K562 (cell line): ENCODE results near the gene EML6.

Experiments
- CBX5 ChIP-seq: IDR thresholded peaks from 2 replicates; pipeline ENCODE4 v1.6.1; 2014; ENCODE audit warnings: low read depth, borderline replicate concordance
- EP300 ChIP-seq: IDR thresholded peaks from 2 replicates; pipeline ENCODE4 v1.6.1; 2012; ENCODE audit warnings: low read length, improper control_type of control experiment
- HCFC1 ChIP-seq: IDR thresholded peaks from 2 replicates; pipeline ENCODE4 v1.6.1; 2012; ENCODE audit warnings: low read depth, low read length, improper control_type of control experiment
- HDAC1 ChIP-seq, 2 experiments: fragments of 450-650 bp; IDR thresholded peaks; 2 replicates each; pipeline ENCODE4 v1.6.1; 2016 to 2017; ENCODE audit warnings: inconsistent platforms in 1 of 2, mild to moderate bottlenecking in 1 of 2, moderate library complexity in 1 of 2
- KHSRP ChIP-seq: fragments of 450-650 bp; IDR thresholded peaks from 2 replicates; pipeline ENCODE4 v1.6.1; 2017
- MTF1 ChIP-seq: fragments of 250-450 bp; sonication (Bioruptor Pico); IDR thresholded peaks from 2 replicates; pipeline ENCODE4 v1.9.0; 2021; ENCODE audit warnings: moderate library complexity, mild to moderate bottlenecking, inconsistent platforms, borderline replicate concordance
- POLR2A ChIP-seq: fragments of 450-650 bp; conservative IDR thresholded peaks from 2 replicates; pipeline ENCODE4 v1.6.1; 2016
- TF ChIP-seq, protein P1 (sequence below): IDR thresholded peaks from 2 replicates; pipeline ENCODE4 v1.6.1; 2016; ENCODE audit warnings: missing genetic modification characterization, missing compliant biosample characterization
- TF ChIP-seq, protein P2 (sequence below): sonication (generic); formaldehyde crosslinking; IDR thresholded peaks from 2 replicates; pipeline ENCODE4 v1.8.0; 2022; ENCODE audit warnings: missing genetic modification reagents, mild to moderate bottlenecking, borderline replicate concordance
- TF ChIP-seq, protein P3 (sequence below): fragments of 250-450 bp; sonication (Bioruptor Pico); IDR thresholded peaks from 2 replicates; pipeline ENCODE4 v1.8.0; 2021; ENCODE audit warnings: borderline replicate concordance, mild to moderate bottlenecking, moderate library complexity; ENCODE audit not compliant: poor library complexity, severe bottlenecking
- TF ChIP-seq, protein P4 (sequence below): fragments of 450-650 bp; conservative IDR thresholded peaks from 2 replicates; pipeline ENCODE4 v1.6.1; 2016; ENCODE audit warnings: missing genetic modification characterization, low read depth, mild to moderate bottlenecking, missing compliant biosample characterization, moderate library complexity
- TF ChIP-seq, protein P5 (sequence below): sonication (generic); formaldehyde crosslinking; IDR thresholded peaks from 2 replicates; pipeline ENCODE4 v1.8.1; 2023; ENCODE audit warnings: mild to moderate bottlenecking, missing genetic modification reagents

DNA sequence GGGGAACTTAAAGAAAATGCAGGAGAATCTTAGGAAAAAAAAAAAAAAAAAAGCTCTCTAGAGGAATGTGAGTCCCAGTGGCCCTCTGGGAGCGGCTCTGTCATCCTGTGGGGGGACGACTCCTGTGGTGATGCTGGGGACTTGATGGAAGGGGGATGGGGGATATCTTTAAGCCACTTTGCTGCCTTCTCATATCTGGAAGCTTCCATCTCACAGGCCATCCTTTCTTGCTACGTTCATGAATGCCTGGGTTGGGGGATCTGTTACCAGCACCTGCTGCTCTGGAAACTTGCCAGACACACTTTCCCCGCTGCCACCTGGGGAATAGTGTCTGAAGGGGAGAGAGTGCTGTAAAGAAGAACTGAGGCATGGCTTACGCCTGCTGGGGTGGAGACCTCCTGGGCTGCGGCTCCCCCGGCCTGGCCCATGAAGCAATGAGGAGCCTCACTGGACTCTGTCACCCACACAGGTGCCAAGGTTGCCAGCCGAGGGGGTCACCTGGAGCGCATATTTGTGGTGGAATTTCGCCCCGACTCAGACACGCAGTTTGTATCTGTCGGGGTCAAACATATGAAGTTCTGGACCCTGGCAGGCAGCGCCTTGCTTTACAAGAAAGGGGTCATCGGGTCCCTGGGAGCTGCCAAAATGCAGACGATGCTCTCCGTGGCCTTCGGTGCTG is 234.0 kb downstream of the EML6 start:
- TF ChIP-seq, protein P1, sequence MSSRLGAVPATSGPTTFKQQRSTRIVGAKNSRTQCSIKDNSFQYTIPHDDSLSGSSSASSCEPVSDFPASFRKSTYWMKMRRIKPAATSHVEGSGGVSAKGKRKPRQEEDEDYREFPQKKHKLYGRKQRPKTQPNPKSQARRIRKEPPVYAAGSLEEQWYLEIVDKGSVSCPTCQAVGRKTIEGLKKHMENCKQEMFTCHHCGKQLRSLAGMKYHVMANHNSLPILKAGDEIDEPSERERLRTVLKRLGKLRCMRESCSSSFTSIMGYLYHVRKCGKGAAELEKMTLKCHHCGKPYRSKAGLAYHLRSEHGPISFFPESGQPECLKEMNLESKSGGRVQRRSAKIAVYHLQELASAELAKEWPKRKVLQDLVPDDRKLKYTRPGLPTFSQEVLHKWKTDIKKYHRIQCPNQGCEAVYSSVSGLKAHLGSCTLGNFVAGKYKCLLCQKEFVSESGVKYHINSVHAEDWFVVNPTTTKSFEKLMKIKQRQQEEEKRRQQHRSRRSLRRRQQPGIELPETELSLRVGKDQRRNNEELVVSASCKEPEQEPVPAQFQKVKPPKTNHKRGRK, result no peak
- no peak for TF ChIP-seq EP300
- TF ChIP-seq, protein P2, sequence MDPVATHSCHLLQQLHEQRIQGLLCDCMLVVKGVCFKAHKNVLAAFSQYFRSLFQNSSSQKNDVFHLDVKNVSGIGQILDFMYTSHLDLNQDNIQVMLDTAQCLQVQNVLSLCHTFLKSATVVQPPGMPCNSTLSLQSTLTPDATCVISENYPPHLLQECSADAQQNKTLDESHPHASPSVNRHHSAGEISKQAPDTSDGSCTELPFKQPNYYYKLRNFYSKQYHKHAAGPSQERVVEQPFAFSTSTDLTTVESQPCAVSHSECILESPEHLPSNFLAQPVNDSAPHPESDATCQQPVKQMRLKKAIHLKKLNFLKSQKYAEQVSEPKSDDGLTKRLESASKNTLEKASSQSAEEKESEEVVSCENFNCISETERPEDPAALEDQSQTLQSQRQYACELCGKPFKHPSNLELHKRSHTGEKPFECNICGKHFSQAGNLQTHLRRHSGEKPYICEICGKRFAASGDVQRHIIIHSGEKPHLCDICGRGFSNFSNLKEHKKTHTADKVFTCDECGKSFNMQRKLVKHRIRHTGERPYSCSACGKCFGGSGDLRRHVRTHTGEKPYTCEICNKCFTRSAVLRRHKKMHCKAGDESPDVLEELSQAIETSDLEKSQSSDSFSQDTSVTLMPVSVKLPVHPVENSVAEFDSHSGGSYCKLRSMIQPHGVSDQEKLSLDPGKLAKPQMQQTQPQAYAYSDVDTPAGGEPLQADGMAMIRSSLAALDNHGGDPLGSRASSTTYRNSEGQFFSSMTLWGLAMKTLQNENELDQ (CRISPR knock-in tag), result no peak
- no peak for TF ChIP-seq KHSRP
- TF ChIP-seq, protein P3, sequence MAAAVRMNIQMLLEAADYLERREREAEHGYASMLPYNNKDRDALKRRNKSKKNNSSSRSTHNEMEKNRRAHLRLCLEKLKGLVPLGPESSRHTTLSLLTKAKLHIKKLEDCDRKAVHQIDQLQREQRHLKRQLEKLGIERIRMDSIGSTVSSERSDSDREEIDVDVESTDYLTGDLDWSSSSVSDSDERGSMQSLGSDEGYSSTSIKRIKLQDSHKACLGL (CRISPR knock-in tag), result no peak
- TF ChIP-seq POLR2A, result no peak
- no peak for TF ChIP-seq HCFC1
- TF ChIP-seq, protein P4, sequence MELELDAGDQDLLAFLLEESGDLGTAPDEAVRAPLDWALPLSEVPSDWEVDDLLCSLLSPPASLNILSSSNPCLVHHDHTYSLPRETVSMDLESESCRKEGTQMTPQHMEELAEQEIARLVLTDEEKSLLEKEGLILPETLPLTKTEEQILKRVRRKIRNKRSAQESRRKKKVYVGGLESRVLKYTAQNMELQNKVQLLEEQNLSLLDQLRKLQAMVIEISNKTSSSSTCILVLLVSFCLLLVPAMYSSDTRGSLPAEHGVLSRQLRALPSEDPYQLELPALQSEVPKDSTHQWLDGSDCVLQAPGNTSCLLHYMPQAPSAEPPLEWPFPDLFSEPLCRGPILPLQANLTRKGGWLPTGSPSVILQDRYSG (tag), result no peak
- no peak for TF ChIP-seq CBX5
- TF ChIP-seq HDAC1 (IDR thresholded peaks at IDR 0.05), result no peak
- TF ChIP-seq, protein P5, sequence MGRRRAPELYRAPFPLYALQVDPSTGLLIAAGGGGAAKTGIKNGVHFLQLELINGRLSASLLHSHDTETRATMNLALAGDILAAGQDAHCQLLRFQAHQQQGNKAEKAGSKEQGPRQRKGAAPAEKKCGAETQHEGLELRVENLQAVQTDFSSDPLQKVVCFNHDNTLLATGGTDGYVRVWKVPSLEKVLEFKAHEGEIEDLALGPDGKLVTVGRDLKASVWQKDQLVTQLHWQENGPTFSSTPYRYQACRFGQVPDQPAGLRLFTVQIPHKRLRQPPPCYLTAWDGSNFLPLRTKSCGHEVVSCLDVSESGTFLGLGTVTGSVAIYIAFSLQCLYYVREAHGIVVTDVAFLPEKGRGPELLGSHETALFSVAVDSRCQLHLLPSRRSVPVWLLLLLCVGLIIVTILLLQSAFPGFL, result no peak
- no peak for TF ChIP-seq MTF1 (CRISPR knock-in tag)
